Fibroblast of gingiva (primary cell): ENCODE measurements around the gene ACBD7.

ENCODE experiments used
- DNase-seq: peaks from one replicate; pipeline ENCODE4 v3.0.0-alpha.2; 2011; ENCODE audit warnings: low read depth

The ACBD7 gene

DNA sequence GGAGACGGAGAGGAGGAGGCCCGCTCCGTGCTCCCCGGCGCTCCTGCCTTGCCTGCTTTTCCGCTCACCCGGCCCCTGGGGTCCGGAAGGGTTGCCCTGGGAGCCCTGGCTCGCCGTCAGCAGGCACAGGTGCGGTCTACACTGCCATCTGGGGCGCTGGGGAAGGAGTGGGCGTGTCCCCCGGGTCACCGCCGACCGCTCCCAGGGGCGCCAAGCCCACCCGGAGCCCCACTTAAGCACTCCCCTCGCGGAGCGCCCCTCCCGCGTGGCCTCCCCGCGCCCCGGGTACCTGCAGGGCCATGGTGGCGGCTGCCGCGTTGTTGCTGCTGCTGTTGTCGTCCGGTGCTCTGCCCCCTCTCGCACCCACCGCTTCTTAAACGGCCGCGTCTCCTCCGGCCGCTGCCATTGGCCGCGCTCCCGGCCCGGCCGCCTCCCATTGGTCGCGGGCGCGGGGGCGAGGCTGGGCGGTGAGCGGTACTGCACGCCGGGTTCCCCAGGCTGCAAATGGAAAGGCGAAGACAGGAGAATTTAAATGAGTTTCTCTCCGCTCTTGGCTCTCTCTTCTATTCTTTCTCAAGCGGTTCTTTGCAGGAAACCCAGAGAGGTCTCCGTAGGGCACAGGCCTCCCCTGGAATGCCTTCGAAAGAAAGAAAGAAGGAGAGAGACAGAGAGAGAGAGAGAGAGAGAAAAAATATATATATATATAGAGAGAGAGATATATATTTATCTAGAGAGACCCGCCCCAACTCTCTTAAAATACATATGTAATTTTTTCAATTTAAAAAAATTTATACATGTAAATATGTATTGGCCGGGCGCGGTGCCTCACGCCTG is at the start of gene ACBD7:
TSS of gene ACBD7 (minus strand) at position 349 of the 834 bp plus-strand sequence. CDS start at position 301, 48 bp downstream.
- DNase-seq = peak; percentile 69

DNA sequence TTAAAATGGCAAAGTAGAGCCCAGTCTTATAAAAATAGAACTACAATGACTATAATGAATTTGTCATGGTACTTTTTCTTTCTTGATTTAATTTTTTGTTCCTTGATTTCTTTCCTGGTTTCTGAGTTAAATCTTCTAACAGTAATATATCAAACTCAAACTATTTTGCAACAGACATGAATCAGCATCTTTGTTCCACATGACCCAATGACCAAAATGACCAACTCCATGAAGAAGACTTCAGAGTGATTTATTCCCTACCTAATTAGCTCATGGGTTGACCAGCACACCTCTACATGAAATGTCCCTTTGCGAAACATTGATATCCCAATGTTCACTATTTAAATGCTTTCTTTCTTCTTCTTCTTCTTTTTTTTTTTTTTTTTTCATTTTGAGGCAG is 49.1 kb upstream of the ACBD7 start:
- peak; percentile 50 for DNase-seq

DNA sequence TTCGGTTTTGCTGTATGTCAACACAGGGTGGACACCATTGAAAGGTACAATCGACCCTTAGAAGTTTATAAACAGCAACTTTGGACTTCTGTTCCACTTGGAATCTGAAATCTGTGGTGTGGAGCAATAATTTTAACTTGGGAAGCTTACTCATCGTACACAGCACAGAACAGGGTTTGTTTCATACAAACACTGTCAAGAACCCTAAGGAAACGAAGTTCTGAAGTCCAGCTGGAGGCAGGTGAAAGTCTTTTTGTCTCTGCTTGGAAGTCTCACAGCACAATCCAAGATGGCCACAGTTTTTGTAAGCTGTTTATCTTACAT is 48.4 kb upstream of the ACBD7 start:
- DNase-seq = peak; percentile 54

DNA sequence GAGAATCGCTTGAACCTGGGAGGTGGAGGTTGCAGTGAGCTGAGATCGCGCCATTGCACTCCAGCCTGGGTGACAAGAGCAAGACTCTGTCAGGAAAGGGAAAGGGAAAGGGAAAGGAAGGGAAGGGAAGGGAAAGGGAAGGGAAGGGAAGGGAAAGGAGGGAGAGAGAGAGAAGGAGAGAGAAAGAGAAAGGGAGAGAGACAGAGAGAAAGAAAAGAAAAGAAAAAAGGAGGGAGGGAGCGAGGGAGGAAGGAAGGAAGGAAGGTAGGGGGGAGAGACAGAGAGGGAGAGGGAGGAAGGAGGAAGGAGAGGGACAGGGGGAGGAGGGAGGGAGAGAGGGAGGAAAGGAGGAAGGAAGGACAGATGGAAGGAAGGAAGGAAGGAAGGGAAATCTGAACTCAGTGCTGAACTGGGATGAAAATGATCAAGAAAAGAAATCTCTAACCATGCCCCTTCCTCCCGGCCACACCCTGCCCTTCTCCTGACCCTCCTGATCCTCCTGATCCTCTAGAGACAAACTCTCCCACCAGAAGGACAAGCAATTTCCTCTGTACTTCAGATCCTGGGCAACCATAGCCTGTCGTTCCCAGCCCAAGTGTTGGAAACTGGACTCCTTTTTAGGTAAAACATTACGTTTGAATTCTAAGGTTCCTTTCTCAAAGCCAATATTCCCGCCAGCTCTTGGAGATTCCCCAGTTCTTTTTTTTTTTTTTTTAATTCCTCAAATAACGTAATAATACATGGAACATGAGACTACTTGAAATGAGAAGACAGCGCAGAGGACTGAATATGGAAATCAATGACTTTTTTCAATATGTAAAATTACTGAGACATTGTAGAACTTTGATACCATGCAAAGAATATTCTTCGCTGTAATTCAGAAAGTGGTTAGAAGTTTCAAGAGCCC is 47.8 kb upstream of the ACBD7 start:
- DNase-seq = no peak

DNA sequence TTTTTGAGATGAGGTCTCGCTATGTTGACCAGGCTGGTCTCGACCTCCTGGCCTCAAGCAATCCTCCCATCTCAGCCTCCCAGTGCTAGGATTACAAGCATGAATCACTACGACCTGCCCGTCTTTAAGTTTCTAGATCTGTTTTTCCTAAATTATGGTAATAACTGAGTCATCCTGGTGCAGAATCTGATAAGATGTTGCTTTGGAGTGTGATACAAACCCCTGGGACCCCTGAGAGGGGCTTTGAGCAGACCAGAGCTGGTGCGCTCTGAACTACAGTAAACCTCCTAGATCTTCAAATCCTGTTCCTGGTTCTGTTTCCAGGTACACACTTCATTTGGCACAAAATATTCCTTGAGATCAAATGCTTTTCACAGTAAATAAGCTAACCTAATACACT is 42.8 kb upstream of the ACBD7 start:
- DNase-seq = no peak

DNA sequence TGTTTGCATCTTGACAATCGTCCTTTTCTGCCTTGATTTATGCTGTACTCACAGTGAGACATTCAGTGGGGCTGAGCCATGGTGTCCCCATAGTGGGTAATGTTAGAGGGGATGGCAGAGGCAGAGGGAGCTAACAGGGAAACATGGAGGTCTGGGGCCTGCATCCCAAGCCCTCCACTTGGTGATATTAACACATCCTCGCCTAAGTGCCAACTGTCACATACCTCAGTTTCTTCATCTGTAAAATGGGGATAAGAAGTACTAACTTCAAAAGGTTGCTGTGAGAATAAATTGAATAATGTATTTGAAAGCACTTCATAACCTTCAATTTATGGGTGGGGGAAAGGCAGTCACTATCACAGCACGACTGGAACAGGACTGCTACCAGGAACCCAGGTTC is 36.3 kb upstream of the ACBD7 start:
- DNase-seq = no peak

DNA sequence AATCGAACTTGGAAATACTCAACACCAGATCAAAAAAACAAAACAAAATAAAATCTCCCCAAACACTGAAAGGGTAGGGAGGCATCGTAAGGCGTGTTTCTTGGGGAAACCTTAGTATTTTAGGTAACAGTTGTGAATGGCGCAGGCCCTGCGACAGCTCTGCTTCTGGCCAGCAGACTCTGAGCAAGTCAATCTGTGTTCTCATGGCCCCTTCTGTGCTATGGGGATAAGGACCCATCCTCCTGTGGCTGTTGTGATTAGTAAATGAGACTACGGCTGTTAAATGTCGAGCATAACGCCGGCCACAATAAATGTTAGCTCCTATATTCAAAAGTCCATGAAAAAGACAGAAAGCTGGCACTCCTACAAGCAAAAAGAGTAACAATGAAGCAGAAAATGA is 35.6 kb upstream of the ACBD7 start:
- no peak for DNase-seq

DNA sequence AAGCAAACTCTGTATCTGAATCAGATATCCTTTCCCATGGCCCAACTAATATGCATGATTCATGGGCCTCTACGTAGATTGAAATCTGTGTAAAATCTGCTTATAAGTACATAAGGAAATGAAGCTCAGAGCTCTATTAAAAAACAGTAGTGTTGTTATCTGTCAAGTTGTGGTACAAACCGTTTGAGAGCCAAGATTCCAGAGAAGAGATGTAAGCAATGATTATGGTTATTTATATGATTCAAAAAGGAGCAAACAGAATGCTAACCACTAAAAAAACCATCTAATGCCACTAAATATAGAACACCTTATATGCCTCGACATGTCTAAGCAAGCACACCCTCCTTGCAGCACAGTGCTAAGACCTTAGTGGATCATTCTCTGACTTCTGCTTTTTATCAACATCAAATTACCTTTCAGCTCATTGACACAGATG is 35.2 kb upstream of the ACBD7 start:
- peak; percentile 35 for DNase-seq

DNA sequence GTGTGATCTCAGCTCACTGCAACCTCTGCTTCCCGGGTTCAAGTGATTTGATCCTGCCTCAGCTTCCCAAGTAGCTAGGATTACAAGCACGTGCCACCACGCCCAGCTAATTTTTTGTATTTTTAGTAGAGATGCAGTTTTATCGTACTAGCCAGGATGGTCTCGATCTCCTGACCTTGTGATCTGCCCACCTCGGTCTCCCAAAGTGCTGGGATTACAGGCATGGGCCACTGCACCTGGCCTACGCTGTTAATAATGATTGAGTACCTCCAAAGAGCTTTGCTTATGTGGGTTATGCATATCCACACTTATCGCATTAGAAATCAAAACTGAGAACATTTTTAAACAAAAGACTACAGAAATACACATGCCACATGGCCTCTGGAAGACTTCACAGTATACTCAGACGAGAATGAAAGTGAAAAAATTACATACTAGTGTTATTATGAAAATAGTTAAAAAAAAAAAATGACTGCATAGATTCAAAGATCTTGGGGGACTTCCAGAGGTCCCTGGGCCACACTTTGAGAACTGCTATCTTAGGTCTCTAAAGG is 34.0 kb upstream of the ACBD7 start:
- DNase-seq = no peak

DNA sequence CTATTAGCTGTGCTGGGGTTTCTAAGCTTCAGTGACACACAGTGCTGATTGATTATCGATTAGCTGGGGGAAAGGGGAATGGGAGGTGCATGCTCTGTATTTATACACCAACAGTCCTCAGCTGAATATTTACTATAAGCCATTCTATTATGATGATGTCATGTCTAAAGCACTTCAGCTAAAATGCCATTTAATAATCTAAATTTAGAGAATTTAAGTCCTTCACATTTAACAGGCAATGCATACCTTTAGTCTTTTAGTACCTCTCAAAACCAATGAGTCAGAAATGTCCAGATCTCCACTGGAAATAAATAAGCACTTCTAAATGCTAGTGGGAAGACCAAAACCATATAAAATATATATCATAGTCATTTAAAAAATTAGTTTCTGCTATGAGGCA is 33.1 kb upstream of the ACBD7 start:
- no peak for DNase-seq

DNA sequence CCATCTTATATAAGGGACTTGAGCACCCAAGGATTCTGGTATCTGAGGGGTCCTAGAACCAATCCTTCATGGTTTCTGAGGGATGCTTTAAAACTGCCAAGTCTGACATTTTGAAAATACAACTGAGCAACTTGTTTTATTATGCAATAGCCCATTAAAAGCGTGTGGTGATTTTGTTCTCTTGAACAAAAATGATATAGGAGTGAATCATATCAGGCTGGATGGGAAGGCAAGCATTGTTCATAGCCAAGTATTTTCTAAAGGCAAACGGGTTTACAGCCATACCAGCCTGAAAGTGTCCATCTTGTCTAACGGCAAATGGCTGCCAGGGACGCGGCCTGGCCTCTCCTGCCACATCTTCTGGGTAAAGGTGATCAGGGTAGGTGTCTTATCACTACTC is 31.9 kb upstream of the ACBD7 start:
- DNase-seq = peak; percentile 50

DNA sequence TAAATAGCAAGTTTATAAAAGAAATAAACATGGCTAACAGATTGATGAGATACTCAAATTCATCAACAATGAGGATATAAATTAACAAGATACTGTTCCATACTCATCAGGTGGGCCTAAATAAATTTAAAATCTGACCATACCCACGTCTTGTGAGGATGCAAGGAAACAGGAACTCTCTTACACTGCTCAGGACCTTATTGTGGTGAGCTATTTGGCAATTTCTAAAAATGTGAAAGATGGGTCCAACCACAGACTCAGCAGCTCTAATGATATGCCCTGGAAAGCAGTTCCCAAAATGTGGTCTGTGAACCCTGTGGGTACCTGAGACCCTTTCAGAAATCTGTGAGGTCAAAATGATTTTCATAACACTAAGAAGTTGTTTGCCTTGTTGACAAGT is 30.0 kb upstream of the ACBD7 start:
- no peak for DNase-seq

DNA sequence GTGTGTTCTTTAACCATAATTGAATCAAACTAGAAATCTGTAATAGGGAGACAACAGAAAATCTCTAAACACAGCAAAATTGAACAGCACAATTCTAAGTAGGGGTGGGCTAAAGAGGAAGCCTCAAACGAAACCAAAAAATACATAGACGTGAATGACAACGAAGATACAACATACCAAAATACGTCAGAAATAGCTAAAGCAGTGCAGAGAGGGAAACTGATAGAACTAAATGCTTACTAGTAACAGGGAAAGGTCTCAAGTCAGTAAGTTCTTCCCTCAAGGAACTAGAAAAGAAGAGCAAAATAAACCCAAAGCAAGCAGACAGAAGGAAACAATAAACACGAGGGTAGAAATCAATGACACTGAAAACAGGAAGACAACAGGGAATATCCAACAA is 27.6 kb upstream of the ACBD7 start:
- no peak for DNase-seq

DNA sequence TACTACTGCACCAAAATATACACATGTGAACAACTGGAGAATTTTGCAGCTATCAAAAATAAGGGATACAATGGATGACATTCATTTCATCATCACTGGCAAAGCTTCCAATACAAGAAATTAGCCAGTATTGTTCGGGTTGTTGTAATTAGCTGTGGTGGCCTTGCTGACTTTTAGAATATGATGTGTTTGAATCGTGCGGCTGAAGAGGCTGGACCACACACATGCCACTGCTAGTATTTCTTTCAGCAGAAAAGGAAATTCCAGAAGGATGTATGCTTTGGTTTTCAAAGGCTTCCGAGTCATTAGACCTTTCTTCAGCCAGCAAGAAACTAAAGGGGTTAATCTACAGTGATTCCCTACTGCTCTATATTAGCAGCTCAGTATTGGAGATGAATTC is 25.2 kb upstream of the ACBD7 start:
- no peak for DNase-seq

DNA sequence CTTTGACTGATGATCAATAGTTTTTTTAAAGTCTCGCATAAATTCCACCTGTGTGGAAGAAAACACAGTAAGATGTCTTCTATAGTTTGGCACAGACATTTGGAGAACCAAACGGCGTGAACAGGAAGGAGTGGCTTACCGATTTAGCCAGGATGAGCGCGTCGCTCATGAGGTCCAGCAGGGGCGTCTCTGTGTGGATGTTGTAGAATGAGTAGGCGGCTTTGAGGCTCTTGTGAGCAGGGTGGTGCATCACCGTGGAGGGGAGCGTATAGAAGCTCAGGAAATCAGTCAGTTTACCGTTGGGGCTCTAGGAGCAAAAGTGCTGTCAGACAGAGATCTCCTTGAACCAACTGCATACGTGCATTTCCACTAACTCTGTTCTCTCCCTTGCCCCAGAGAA is 24.1 kb upstream of the ACBD7 start:
- DNase-seq = no peak

DNA sequence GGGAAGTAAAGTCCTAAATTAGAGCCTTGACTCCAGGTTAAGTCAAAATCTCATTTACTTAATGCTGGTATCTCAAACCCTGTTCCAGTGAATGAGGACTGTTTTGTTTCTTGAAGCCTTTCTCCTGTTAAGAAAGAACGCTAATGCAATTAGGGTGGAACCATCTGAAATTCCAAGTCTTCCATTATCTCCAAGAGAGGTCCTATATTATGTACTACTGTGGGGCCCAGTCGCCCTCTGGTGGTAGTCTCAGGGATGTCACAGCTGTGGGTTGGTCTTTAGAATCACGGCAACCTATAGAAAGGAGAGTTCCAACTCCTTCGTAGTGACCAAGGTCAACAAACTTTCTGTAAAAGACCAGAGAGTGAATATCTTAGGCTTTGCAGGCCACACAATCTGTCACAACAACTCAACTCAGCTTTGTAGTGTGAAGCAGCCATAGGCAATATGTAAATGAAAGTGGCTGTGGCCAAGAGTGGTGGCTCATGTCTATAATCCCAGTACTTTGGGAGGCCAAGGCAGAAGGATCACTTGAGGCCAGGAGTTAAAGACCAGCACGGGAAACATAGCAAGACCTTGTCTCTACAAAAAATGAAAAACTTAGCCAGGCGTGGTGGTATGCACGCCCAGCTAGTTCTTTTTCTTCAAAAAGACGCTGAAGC is 17.9 kb upstream of the ACBD7 start:
- peak; percentile 62 for DNase-seq

DNA sequence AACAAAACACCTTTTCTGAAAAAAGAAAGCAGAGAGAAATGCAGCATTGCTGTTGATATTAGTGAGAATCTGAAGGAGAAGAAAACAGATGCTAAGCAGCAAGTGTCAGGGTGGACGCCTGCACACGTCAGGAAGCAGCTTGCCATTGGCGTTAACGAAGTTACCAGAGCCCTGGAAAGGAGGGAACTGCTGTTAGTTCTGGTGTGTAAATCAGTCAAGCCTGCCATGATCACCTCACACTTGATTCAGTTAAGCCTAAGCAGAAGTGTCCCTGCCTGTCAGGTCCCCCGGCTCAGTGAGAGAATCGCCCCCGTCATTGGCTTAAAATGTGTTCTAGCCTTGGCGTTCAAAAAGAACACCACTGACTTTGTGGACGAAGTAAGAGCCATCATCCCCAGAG is 14.9 kb upstream of the ACBD7 start:
- no peak for DNase-seq

DNA sequence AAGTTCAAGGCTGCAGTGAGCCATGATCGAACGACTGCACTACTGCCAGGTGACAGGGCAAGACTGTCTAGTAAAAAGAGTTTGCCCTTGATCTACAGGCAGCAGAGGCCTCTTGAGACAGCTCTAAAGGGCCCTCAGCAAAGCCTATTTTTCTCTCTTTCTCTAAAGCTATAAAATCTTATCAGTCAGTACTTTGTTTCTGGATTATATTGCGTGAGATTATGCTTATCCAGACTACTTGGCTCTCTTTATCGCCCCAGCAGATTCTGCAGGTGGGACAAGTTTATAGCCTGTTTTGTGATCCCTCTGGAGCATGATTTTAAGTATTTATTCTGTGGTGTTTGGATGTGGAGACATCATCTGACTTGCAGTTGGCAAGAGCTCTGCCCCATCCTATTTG is 11.3 kb upstream of the ACBD7 start:
- no peak for DNase-seq

DNA sequence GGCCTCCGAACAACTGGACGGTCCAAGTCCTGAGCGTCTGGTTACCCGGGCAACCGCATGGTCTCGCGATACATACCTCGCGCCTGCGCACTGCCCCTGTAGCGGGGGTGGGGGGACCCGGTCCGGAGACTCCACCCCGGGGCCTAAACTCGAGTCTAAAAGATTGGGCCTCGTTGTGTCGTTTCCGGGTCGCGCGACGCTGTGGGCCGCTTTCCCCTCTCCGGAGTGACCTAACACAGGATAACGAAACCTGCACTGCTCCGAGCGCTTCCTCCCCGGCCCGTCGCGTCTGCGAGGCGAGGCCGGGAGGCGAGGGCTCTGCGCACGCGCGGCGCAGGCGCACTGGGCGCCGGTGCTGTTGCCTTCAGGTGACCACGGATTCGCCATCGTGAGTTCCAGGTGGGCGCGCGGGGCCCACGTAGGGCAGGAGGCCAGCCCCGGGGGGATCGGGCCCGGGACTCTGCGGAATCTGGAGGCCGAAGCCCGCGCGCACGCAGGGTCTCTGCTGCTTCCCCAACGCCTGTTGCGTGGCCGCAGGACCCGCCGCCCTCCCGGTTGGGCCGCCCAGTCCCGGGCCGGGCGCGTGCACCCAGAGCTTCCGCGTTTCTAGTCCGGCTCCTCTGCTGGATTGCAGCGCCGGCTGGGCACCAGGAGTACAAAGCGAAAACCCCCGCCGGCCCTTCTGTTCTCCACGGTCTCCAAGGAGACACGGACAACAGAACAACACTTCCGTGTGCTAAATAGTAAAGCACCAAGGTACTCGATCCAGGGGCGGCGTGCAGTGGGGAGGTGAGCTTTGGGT is 8.6 kb upstream of the ACBD7 start, which contains the start of gene RPP38:
TSS of gene RPP38 (plus strand) at position 345 of the 802 bp plus-strand sequence. CDS start 5,960 bp downstream, outside the sequence.
- DNase-seq = peak; percentile 95

DNA sequence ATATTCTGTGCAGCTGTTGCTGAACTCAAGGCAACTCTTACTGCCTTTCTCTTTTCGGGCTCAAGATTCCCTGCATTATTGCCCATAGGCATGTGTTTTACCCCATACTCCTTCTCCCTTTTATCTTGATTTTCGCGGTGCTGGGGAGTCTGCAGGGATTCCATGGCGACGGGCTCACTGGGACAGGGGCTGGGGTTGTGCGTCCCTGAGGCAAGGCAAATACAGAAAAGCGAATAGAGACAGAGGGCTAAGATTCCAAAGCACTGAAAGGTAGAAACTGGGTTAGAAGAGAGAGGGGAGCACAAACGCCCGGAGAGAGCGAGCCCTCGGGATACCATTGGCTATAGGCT is 8.1 kb upstream of the ACBD7 start:
- no peak for DNase-seq

DNA sequence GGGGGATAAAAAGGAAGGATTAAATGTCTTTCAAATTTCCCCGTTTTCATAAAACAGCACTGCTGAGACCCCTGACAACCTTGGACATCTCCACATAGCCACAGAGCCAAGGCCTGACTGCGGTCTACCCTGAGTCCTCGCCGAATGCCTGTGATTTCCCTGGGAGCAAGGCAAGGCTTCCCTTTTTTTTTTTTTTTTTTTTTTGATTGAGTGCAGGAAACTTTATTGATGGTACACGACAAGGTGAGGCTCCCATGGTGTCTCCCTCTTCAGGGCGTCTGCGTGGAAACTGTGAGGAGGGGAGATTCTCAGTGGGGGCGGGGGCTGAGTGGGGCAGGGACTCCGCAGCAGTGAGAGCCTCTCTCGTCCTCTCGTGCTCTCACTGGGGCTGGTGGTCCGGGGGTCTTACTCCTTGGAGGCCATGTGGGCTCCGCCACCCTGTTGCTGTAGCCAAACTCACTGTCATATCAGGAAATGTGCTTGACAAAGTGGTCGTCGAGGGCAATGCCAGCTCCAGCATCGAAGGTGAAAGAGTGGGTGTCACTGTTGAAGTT is 4.4 kb upstream of the ACBD7 start:
- DNase-seq = no peak
